HAP-1 (cell line): ENCODE results near the gene CC2D2A.

Experiments
- DNase-seq, 2 experiments: peaks; one replicate each; pipeline ENCODE4 v3.0.0-alpha.2; 2016 to 2020; ENCODE audit warnings: low spot score in 2 of 2
- H3K27me3 ChIP-seq: fragments of 250-450 bp; sonication (Bioruptor Pico); 2 replicates; pipeline ENCODE4 v1.5.1; 2020; ENCODE audit warnings: low read depth, mild to moderate bottlenecking, moderate library complexity
- H3K36me3 ChIP-seq: fragments of 250-450 bp; sonication (Bioruptor Pico); replicated peaks from 2 replicates; pipeline ENCODE4 v1.5.1; 2020; ENCODE audit warnings: mild to moderate bottlenecking
- H3K4me1 ChIP-seq: fragments of 250-450 bp; sonication (Bioruptor Pico); 2 replicates; pipeline ENCODE4 v1.5.1; 2020; ENCODE audit warnings: mild to moderate bottlenecking
- H3K4me3 ChIP-seq: fragments of 250-450 bp; sonication (Bioruptor Pico); 2 replicates; pipeline ENCODE4 v1.5.1; 2020; ENCODE audit warnings: mild to moderate bottlenecking, moderate library complexity
- H3K9me3 ChIP-seq: fragments of 250-450 bp; sonication (Bioruptor Pico); 2 replicates; pipeline ENCODE4 v1.5.1; 2020; ENCODE audit warnings: mild to moderate bottlenecking, moderate library complexity
- in situ Hi-C: fragments of 300-500 bp; cut with MboI; formaldehyde crosslinking; loops from 3 replicates; pipeline ENCODE4 v1.14.3; 2020; ENCODE audit warnings: low sequenced_read_pairs, inconsistent platforms, mixed read lengths

CC2D2A gene

GRCh38 chr4:15469402-15470127, at the start of gene CC2D2A:
CC2D2A (plus strand) TSS chr4:15469882; CDS start chr4:15475933, 6,051 bp downstream.
- H3K4me3 ChIP-seq: no peak within 1 kb of the TSS
- no peak for DNase-seq
- no peaks in the 10 kb centered on the region for H3K9me3 ChIP-seq
- H3K4me1 ChIP-seq: no peaks in the 10 kb centered on the region
- H3K36me3 ChIP-seq: no peaks in the 10 kb centered on the region
- H3K27me3 ChIP-seq: peaks cover 13% of the 10 kb centered on the region; the same call in 1 of the 2 replicates
- in situ Hi-C loops: loop anchor here (10.0 to 25.0 kb wide), 4 partner anchors 335 to 1807 kb away; partner anchors contain the start of gene FGFBP2

GRCh38 chr4:15420642-15421041, 49.0 kb upstream of the CC2D2A start:
- Histone ChIP-seq H3K27me3 (no peaks in the 10 kb centered on the region), H3K9me3 (no peaks in the 10 kb centered on the region), H3K4me3 (no peak overlapping the region), H3K4me1 (no peaks in the 10 kb centered on the region), H3K36me3 (no peaks in the 10 kb centered on the region)
- no peak for DNase-seq
- in situ Hi-C loops: no loop called here

DNA sequence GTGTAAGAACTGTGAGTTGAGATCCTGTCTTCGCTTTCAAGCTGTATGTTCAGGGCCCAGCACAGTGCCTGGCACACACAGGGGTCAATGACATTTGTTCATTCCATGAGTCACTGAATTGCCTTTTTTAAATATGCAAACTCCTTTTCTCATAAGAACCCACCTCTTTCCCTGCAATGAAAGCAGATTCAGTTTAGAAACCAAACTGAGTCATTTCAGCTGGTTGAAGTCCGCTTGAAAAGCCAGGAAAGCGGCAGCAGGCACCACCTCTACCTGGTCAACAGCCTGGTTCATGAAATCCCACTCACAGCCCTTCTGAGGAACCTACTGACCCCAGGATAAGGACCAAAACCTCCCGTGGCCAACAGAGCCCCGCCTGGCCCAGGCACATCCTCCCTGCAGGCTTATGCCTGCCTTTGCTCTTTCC, 46.4 kb upstream of the CC2D2A start:
- Histone ChIP-seq H3K4me1 (no peaks in the 10 kb centered on the region), H3K36me3 (no peaks in the 10 kb centered on the region), H3K9me3 (no peaks in the 10 kb centered on the region), H3K4me3 (no peak overlapping the region), H3K27me3 (no peaks in the 10 kb centered on the region; the same call in 1 of the 2 replicates)
- no peak for DNase-seq
- in situ Hi-C loops: no loop called here

DNA sequence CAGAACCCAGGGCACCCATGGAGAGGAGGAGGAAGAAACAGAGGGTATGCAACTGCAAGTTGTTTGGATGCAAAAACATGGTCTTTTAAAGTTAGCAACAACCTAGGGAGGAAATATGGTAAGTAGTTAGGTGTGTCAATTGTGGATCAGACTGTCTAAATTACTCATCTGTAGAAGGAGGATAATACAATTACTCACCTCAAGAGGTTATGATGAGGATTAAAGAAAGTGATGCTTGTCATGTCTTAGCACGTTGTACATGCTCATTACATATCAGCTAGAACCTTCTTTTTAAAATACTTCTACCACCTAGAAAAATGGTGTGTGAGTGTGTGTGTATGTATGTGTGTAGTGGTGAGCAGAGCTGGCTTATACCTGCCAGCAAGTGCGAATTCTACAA, 44.2 kb upstream of the CC2D2A start:
- Histone ChIP-seq H3K4me3 (no peak overlapping the region), H3K9me3 (no peaks in the 10 kb centered on the region), H3K4me1 (no peaks in the 10 kb centered on the region), H3K36me3 (no peaks in the 10 kb centered on the region), H3K27me3 (no peaks in the 10 kb centered on the region; the same call in 1 of the 2 replicates)
- in situ Hi-C loops: no loop called here
- DNase-seq: no peak

- H3K9me3 ChIP-seq: no peaks in the 10 kb centered on the region
- H3K27me3 ChIP-seq: no peaks in the 10 kb centered on the region; the same call in 1 of the 2 replicates
- in situ Hi-C loops: no loop called here
- DNase-seq: no peak
- no peak overlapping the region for H3K4me3 ChIP-seq
- no peaks in the 10 kb centered on the region for H3K4me1 ChIP-seq
- H3K36me3 ChIP-seq: no peaks in the 10 kb centered on the region
Measured at GRCh38 chr4:15427161-15427560, 42.5 kb upstream of the CC2D2A start.

- Histone ChIP-seq H3K4me3 (no peak within 1 kb of the TSS), H3K36me3 (no peaks in the 10 kb centered on the region), H3K4me1 (no peaks in the 10 kb centered on the region), H3K9me3 (no peaks in the 10 kb centered on the region), H3K27me3 (no peaks in the 10 kb centered on the region; the same call in 1 of the 2 replicates)
- DNase-seq: no peak
- in situ Hi-C loops: no loop called here
Measured at GRCh38 chr4:15427701-15428100, 42.0 kb upstream of the CC2D2A start, which contains the start of gene C1QTNF7. C1QTNF7 (plus strand) TSS chr4:15428033; CDS start chr4:15435744, 7,711 bp downstream.

GRCh38 chr4:15428611-15429010, 41.1 kb upstream of the CC2D2A start:
- Histone ChIP-seq H3K9me3 (no peaks in the 10 kb centered on the region), H3K4me1 (no peaks in the 10 kb centered on the region), H3K36me3 (no peaks in the 10 kb centered on the region), H3K4me3 (no peak overlapping the region), H3K27me3 (no peaks in the 10 kb centered on the region; the same call in 1 of the 2 replicates)
- in situ Hi-C loops: no loop called here
- no peak for DNase-seq

- in situ Hi-C loops: no loop called here
- H3K4me1 ChIP-seq: no peaks in the 10 kb centered on the region
- no peak for DNase-seq
- H3K36me3 ChIP-seq: no peaks in the 10 kb centered on the region
- no peaks in the 10 kb centered on the region for H3K27me3 ChIP-seq
- no peaks in the 10 kb centered on the region for H3K9me3 ChIP-seq
- H3K4me3 ChIP-seq: no peak overlapping the region
Measured at GRCh38 chr4:15434091-15434490, 35.6 kb upstream of the CC2D2A start.

- no peak for DNase-seq
- in situ Hi-C loops: no loop called here
- no peak overlapping the region for H3K4me3 ChIP-seq
- no peaks in the 10 kb centered on the region for H3K9me3 ChIP-seq
- no peaks in the 10 kb centered on the region for H3K4me1 ChIP-seq
- H3K36me3 ChIP-seq: no peaks in the 10 kb centered on the region
- no peaks in the 10 kb centered on the region for H3K27me3 ChIP-seq
Measured at GRCh38 chr4:15434676-15435075, 35.0 kb upstream of the CC2D2A start.

- Histone ChIP-seq H3K9me3 (no peaks in the 10 kb centered on the region), H3K4me1 (no peaks in the 10 kb centered on the region), H3K4me3 (no peak overlapping the region), H3K36me3 (no peaks in the 10 kb centered on the region), H3K27me3 (no peaks in the 10 kb centered on the region)
- in situ Hi-C loops: no loop called here
- DNase-seq: peak in 1 of 2 experiments; percentile 29
Measured at GRCh38 chr4:15436513-15436912, 33.2 kb upstream of the CC2D2A start.

- Histone ChIP-seq H3K4me1 (no peaks in the 10 kb centered on the region), H3K36me3 (no peaks in the 10 kb centered on the region), H3K4me3 (no peak overlapping the region), H3K9me3 (no peaks in the 10 kb centered on the region), H3K27me3 (no peaks in the 10 kb centered on the region)
- in situ Hi-C loops: no loop called here
- DNase-seq: no peak
Measured at GRCh38 chr4:15438939-15439524, 30.6 kb upstream of the CC2D2A start.

DNA sequence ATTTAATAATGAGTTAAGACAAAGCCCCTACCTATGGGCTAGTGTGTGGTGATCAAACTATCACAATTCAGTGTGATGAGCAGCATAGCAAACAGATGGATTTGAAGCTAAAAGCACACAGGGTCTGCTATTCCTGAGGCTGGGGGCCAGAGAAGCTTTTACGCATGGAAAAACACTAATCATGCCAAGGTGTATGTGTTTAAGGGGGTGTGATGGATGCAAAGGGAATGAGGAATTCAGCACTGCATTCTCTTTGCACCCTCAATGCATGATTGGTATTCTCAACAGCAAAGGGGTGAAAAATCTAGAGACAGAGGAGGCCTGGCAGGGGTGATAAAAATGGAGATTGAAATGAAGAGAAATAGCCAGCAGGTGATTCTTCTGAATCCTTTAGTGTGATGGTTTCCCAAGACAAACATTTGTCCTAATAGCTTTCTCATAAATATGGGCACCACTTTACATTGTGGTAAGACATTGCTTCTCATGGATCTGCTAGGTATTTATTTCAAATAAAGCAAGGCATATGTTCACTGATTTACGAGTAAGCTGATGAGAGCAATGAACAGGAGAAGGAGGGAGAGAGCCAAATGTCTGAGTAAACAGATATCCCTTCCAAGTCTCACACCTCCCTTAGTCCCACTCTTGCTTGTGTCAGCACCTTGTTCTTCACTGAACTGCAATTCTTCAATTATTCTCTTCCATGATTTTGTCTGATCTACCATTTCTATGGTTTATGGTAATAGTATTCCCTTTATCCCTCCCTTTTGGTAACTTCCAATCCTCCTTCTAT, 26.1 kb upstream of the CC2D2A start:
- Histone ChIP-seq H3K9me3 (no peaks in the 10 kb centered on the region), H3K4me1 (no peaks in the 10 kb centered on the region), H3K4me3 (no peak overlapping the region), H3K36me3 (no peaks in the 10 kb centered on the region), H3K27me3 (no peaks in the 10 kb centered on the region)
- in situ Hi-C loops: no loop called here
- DNase-seq: no peak

- Histone ChIP-seq H3K9me3 (no peaks in the 10 kb centered on the region), H3K36me3 (no peaks in the 10 kb centered on the region), H3K27me3 (no peaks in the 10 kb centered on the region), H3K4me1 (no peaks in the 10 kb centered on the region), H3K4me3 (no peak overlapping the region)
- in situ Hi-C loops: no loop called here
- DNase-seq: no peak
Measured at GRCh38 chr4:15444276-15444675, 25.4 kb upstream of the CC2D2A start.
